Skeletal muscle satellite cell (primary cell): Measurements from ENCODE around the gene FGFR1OP2. TPM values are rescaled to one million over a fixed set of nuclear protein-coding genes. Genes with fewer than 3 reads are reported as not detected.
"Not testable (repeated sequence)": the region's sequence is repeated elsewhere in the genome, so short reads cannot be mapped to it uniquely, and the experiment has no call there.

Experiments
- H3K27me3 ChIP-seq: 2 replicates; pipeline ENCODE4 v1.7.0; 2013; ENCODE audit warnings: low read length; ENCODE audit not compliant: control insufficient read depth, insufficient read depth
- H3K36me3 ChIP-seq: 2 replicates; pipeline ENCODE4 v1.7.0; 2013; ENCODE audit warnings: mild to moderate bottlenecking, control low read depth, low read length; ENCODE audit not compliant: insufficient read depth
- H3K4me1 ChIP-seq: 2 replicates; pipeline ENCODE4 v1.7.0; 2013; ENCODE audit warnings: low read length; ENCODE audit not compliant: control insufficient read depth, insufficient read depth
- H3K4me2 ChIP-seq: 2 replicates; pipeline ENCODE4 v1.7.0; 2013; ENCODE audit warnings: mild to moderate bottlenecking, low read length
- H3K4me3 ChIP-seq: 2 replicates; pipeline ENCODE4 v1.7.0; 2013; ENCODE audit warnings: low read length
- H3K9ac ChIP-seq: 2 replicates; pipeline ENCODE4 v1.7.0; 2013; ENCODE audit warnings: mild to moderate bottlenecking, low read depth, low read length, moderate library complexity
- H3K9me3 ChIP-seq: replicated peaks from 2 replicates; pipeline ENCODE4 v1.7.0; 2013; ENCODE audit warnings: mild to moderate bottlenecking, control low read depth, low read length
- total RNA-seq: library from RNA; depleted of rRNA; stranded (reverse); fragments of >200 nt; gene quantifications from 2 replicates; pipeline ENCODE4 v1.2.3, GENCODE V29; 2012; rRNA removed

The FGFR1OP2 gene
- total RNA-seq = 29.7 and 32.1 TPM in 2 replicates

DNA sequence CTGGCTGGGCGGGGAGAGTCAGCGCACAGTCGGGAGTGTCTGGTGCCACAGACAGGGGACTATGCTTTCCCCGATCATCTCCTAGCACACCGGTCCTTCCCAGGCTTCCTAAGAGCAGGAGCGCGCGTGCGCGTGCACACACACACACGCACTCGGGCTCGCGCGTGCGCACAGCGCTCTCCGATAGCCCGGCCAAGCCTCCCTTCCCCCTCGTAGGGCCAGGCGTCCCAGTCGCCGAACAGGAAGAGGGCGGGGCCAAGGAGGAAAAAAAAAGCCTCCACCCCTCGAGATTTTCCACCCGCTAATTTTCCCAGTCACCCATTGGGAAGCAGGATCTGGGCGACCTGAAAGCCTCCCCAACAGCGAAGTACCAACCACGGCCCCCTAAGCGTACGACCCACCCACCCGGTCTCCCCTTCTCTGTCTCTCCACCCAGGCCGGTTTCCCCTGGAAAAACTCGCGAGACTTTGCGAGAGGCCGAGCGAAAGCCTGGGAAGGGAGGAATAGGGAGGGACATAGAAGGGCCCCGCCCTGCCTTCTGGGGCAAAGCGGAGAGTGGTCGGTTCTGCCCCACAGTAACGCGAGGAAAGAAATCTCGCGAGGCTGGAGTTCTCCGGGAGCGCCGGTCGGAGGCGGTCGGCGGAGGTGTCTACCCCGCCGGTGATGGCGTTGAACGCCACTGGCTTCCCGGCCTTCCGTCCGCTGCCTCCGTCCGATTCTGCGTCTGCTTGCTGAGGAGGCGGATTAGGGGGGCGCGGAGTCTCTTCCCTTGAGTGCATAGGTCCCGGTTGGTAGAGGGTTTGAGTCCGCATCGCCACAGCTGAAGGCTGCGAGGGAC, at the start of gene FGFR1OP2, which contains the start of gene INTS13:
Gene FGFR1OP2 (plus strand): TSS at position 608 of the 838 bp plus-strand sequence. CDS start 15,689 bp downstream, outside the sequence.
Gene INTS13 (minus strand): TSS at position 119 of the 838 bp plus-strand sequence. CDS start 1,178 bp downstream, outside the sequence.
- H3K4me3 ChIP-seq = peak within 1 kb of the TSS; percentile 97
- H3K4me2 ChIP-seq = peak within 1 kb of the TSS; percentile 87
- no peaks in the 10 kb centered on the region for H3K27me3 ChIP-seq
- H3K36me3 ChIP-seq = peaks cover under 1% of the 10 kb centered on the region
- H3K9ac ChIP-seq = peak within 1 kb of the TSS; percentile 98
- H3K9me3 ChIP-seq = no peaks in the 10 kb centered on the region
- H3K4me1 ChIP-seq = peaks cover 30% of the 10 kb centered on the region

DNA sequence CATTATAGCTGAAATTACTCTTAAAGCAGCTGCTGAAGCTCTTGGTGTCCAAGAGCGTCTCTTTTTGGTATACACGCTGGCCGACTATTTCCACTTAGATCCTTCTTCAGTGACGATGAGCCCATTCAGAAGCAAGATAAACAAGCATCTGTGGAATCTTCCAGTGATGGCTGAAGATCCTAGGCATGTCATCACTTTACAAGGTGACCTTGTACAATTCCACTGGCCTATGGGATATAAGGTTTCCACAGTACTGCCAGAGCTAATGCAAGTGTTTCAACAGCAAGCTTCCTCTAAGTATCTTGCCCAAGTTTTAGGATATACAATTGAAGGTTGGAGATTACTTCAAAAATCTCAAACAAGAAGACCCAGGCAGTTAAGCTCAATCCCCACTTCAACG, 47.5 kb upstream of the FGFR1OP2 start:
- Histone ChIP-seq H3K27me3 (no peaks in the 10 kb centered on the region), H3K4me1 (no peaks in the 10 kb centered on the region), H3K4me2 (no peak overlapping the region), H3K9me3 (no peaks in the 10 kb centered on the region), H3K36me3 (peaks cover 4% of the 10 kb centered on the region), H3K4me3 (no peak overlapping the region), H3K9ac (no peak overlapping the region)

DNA sequence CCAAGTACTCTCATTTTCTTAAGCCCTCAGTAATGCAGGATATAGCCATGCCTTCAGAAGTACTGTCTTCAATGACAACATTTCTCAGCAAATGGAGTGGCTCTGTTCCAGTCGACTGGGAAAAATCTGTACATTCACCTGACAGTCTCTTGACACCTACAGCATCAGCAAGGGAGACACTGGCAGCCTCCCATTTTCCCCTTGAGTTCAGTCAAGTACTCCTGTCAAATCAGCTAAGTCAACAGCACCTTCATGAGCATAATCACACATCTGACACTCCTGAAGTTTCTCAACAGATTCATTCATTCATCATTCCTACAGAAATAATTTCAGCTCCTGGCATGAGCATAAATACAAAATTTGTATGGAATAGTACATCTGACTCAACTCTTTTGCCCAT, 46.6 kb upstream of the FGFR1OP2 start:
- H3K4me3 ChIP-seq = no peak overlapping the region
- H3K27me3 ChIP-seq = no peaks in the 10 kb centered on the region
- H3K9ac ChIP-seq = no peak overlapping the region
- H3K36me3 ChIP-seq = peaks cover 4% of the 10 kb centered on the region
- no peaks in the 10 kb centered on the region for H3K4me1 ChIP-seq
- no peaks in the 10 kb centered on the region for H3K9me3 ChIP-seq
- H3K4me2 ChIP-seq = no peak overlapping the region

DNA sequence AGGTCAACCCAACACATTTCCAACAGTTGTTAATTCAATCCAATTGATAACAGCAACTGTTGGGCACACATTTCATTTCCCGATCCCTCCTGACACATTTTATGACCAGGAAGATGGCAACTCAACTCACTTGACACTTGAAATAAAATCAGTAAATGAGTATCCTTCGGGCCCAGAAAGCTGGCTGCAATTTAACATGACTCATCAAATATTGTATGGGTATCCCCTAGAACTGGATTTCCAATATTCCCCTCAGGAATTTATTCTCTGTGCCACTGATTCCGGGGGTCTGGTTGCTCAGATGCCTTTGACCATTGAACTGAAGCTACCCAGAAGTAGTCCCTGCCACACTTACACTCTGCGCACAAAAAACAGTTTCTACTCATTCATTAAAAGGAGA, 42.6 kb upstream of the FGFR1OP2 start:
- Histone ChIP-seq H3K4me2 (no peak overlapping the region), H3K4me3 (no peak overlapping the region), H3K9ac (no peak overlapping the region), H3K4me1 (no peaks in the 10 kb centered on the region), H3K36me3 (peaks cover 11% of the 10 kb centered on the region), H3K27me3 (no peaks in the 10 kb centered on the region), H3K9me3 (no peaks in the 10 kb centered on the region)

DNA sequence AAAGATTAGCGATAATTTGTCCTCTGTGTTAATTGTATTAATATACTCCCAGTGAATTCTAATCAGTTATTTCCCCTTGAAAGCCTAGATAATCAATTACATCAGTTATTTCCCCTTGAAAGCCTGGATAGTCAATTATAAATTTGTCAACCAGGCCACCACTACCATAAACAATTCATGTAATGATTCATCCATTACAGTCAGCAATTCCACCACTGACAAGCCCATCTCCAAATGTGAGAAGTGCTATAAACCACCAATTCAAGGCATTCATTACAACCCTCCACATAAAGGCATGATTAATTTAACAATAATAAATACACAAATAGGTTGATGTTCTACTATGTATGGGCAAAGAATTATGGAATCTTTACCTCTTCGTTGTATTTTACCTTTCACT, 41.4 kb upstream of the FGFR1OP2 start:
- H3K36me3 ChIP-seq = peaks cover 7% of the 10 kb centered on the region
- H3K9ac ChIP-seq = no peak overlapping the region
- no peaks in the 10 kb centered on the region for H3K4me1 ChIP-seq
- no peaks in the 10 kb centered on the region for H3K9me3 ChIP-seq
- no peak overlapping the region for H3K4me2 ChIP-seq
- no peaks in the 10 kb centered on the region for H3K27me3 ChIP-seq
- no peak overlapping the region for H3K4me3 ChIP-seq

DNA sequence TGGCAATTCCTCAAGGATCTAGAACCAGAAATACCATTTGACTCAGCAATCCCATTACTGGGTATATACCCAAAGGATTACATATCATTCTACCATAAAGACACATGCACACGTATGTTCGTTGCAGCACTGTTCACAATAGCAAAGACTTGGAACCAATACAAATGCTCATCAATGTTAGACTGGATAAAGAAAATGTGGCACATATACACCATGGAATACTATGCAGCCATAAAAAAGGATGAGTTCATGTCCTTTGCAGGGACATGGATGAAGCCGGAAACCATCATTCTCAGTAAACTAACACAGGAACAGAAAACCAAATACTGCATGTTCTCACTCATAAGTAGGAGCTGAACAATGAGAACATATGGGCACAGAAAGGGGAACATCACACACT, 34.9 kb upstream of the FGFR1OP2 start:
- H3K9ac ChIP-seq = not testable (repeated sequence)

DNA sequence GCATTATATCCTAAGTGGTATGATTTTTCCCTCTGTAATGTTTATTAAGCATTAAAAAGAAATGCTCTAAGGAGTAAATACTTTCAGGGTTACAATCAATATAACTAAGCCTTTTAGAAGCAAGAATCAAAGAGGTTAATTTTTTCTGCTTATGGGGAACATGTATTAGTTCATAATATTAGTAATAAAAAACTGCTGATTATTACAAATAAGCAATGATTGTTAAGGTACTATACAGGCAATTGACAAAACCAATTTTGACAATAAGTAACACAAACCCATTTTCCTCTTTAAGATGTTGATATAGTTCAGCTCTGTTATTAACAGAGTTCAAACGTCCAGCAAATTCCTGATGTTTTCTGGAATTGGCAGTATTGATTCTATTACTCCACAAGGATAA, 32.2 kb upstream of the FGFR1OP2 start:
- H3K4me3 ChIP-seq = no peak overlapping the region
- H3K4me2 ChIP-seq = no peak overlapping the region
- H3K27me3 ChIP-seq = no peaks in the 10 kb centered on the region
- H3K9ac ChIP-seq = no peak overlapping the region
- peaks cover 40% of the 10 kb centered on the region for H3K36me3 ChIP-seq
- no peaks in the 10 kb centered on the region for H3K4me1 ChIP-seq
- H3K9me3 ChIP-seq = no peaks in the 10 kb centered on the region

More for the DNA sequence above, 34.9 kb upstream of the FGFR1OP2 start:
- not testable (repeated sequence) for H3K27me3 ChIP-seq, H3K4me2 ChIP-seq, H3K9me3 ChIP-seq, H3K4me3 ChIP-seq, H3K4me1 ChIP-seq
- peaks cover 31% of the 10 kb centered on the region for H3K36me3 ChIP-seq

DNA sequence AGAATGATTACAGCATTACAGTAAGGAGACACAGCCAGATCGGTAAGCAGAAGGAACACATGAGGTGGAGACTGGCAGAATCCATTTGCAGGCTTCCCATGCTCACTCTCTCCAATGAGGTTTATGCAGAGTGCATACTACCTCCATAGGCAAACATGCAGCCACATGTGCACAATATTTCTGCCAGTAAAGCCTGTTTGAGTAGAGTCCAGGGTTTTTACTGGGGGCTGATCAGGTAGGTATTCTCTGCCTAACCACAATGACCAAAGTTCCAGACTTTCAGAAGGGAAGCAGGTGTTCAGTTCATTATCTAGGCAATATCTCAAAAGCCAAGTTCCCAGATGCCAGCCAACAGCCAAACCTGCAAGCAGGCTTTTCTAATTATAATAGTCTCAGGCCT, 31.6 kb upstream of the FGFR1OP2 start:
- no peak overlapping the region for H3K4me3 ChIP-seq
- no peaks in the 10 kb centered on the region for H3K9me3 ChIP-seq
- no peak overlapping the region for H3K9ac ChIP-seq
- no peaks in the 10 kb centered on the region for H3K27me3 ChIP-seq
- no peaks in the 10 kb centered on the region for H3K4me1 ChIP-seq
- peaks cover 44% of the 10 kb centered on the region for H3K36me3 ChIP-seq
- no peak overlapping the region for H3K4me2 ChIP-seq

DNA sequence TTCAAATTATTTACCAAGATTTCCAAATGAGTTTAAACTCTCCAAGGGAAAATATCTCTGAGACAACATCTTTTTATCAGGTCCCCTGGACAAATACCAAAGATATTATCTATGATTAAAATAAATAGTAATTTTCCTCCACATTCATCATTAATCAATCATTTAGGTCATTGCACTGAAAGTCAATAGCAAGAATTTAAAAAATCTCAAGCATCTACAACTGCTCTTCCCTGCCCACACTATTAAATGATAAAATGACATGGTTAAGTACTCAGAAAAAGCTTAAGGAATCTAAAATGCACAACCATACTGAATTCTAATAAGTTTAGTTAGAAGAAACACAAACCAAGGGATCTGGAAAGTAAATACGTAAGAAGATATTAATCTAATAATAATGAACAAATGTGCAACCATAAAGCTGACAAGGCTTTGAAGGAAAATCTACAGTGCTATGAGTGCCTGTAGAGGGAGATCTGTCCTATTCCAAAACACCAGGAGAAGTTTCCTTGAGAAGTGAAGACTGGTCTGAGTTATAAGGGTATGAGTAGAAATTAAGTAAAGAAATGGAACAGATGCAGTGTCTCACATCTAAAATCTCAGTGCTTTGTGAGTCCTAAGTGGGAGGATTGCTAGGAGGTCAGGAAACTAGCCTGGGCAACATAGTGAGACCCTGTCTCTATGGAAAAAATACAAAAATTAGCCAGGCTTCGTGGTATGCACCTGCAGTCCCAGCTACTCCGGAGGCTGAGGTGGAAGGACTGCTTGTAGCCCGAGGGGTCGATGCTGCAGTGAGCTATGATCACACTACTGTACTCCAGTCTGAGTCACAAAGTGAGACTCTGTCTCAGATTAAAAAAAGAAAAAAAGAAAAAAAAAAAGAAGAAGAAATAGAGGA, 19.7 kb upstream of the FGFR1OP2 start:
- H3K9me3 ChIP-seq = no peaks in the 10 kb centered on the region
- no peaks in the 10 kb centered on the region for H3K27me3 ChIP-seq
- H3K36me3 ChIP-seq = peaks cover 29% of the 10 kb centered on the region
- H3K9ac ChIP-seq = no peak overlapping the region
- H3K4me3 ChIP-seq = no peak overlapping the region
- H3K4me1 ChIP-seq = no peaks in the 10 kb centered on the region
- H3K4me2 ChIP-seq = no peak overlapping the region

DNA sequence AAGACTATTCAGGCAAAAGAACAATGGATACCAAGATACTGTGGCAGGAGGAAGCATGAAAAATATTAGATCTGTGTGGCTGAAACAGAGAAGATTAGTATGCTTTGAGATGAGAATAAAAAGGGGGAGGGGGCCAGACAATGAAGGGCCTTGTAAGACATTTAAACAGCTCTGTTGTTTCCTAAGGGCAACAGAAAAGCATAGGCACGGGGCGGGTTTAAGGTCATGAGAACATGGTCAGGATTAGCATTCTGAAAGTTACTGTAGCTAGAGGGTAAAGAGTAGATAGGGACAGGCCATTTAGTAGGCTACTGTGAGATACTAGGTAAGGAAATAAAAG, 19.1 kb upstream of the FGFR1OP2 start:
- H3K27me3 ChIP-seq = no peaks in the 10 kb centered on the region
- no peaks in the 10 kb centered on the region for H3K4me1 ChIP-seq
- no peak overlapping the region for H3K4me2 ChIP-seq
- H3K9me3 ChIP-seq = no peaks in the 10 kb centered on the region
- H3K36me3 ChIP-seq = peaks cover 32% of the 10 kb centered on the region
- H3K9ac ChIP-seq = no peak overlapping the region
- H3K4me3 ChIP-seq = no peak overlapping the region

DNA sequence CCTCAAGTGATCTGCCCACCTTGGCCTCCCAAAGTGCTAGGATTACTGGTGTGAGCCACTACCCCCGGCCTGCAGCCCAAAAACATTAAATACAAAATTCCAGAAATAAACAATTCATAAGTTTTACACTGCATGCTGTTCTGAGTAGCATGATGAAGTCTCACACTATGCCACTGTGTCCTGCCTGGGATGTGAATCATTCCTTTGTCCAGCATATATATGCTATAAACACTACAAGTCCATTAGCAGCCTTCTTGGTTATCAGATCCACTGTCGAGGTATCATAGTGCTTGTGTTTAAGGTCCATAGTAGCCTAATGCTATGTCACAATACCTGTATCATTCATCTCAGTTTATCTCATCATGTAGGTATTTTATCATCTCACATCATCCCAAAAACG, 16.4 kb upstream of the FGFR1OP2 start:
- H3K4me3 ChIP-seq = no peak overlapping the region
- H3K36me3 ChIP-seq = peaks cover 37% of the 10 kb centered on the region
- H3K4me1 ChIP-seq = no peaks in the 10 kb centered on the region
- no peaks in the 10 kb centered on the region for H3K27me3 ChIP-seq
- no peak overlapping the region for H3K4me2 ChIP-seq
- H3K9me3 ChIP-seq = no peaks in the 10 kb centered on the region
- H3K9ac ChIP-seq = no peak overlapping the region
